Prostate gland (tissue), 2 donors: ENCODE measurements around the gene SH2B3. TPM values are rescaled to one million over a fixed set of nuclear protein-coding genes. Genes with fewer than 3 reads are reported as not detected.
A peak's percentile ranks its signal among the peaks of the same experiment; 100 is the strongest.
"Not testable (repeated sequence)": the region's sequence is repeated elsewhere in the genome, so short reads cannot be mapped to it uniquely, and the experiment has no call there.

Experiments
- DNase-seq: peaks from one replicate; pipeline ENCODE4 v3.0.0-alpha.2; 2019; ENCODE audit warnings: low spot score
- H3K27ac ChIP-seq, 2 donors: fragments of 200-600 bp; sonication (generic); 2 replicates each; pipeline ENCODE4 v1.5.1; 2017 to 2019
- H3K27me3 ChIP-seq: fragments of 200-600 bp; sonication (generic); replicated peaks from 2 replicates; pipeline ENCODE4 v1.5.1; 2019; ENCODE audit not compliant: insufficient read depth
- H3K36me3 ChIP-seq, 2 donors: fragments of 200-600 bp; sonication (generic); 1 replicate in 1 of 2; 2 replicates in 1 of 2; pipeline versions ENCODE4 v1.5.1 to v1.8.1; 2017 to 2019
- H3K4me1 ChIP-seq: fragments of 200-600 bp; sonication (generic); replicated peaks from 2 replicates; pipeline ENCODE4 v1.5.1; 2019
- H3K4me3 ChIP-seq, 2 donors: fragments of 200-600 bp; sonication (generic); 2 replicates each; pipeline ENCODE4 v1.5.1; 2017 to 2019
- H3K9me3 ChIP-seq: fragments of 200-600 bp; sonication (generic); 2 replicates; pipeline ENCODE4 v1.5.1; 2017
- CTCF ChIP-seq, 4 experiments: fragments of 200-600 bp in 2 of 4; fragments of 450-650 bp in 2 of 4; sonication (generic) in 2 of 4; IDR thresholded peaks; 1 replicate in 3 of 4; 2 replicates in 1 of 4; pipeline ENCODE4 v1.5.1; 2016 to 2019; ENCODE audit warnings: antibody characterized with exemption in 4 of 4, mild to moderate bottlenecking in 2 of 4, moderate library complexity in 2 of 4
- POLR2A ChIP-seq: fragments of 450-650 bp; IDR thresholded peaks from one replicate; pipeline ENCODE4 v1.6.1; 2016; ENCODE audit warnings: antibody characterized with exemption, mild to moderate bottlenecking
- POLR2AphosphoS5 ChIP-seq: sonication (generic); formaldehyde crosslinking; IDR thresholded peaks from one replicate; pipeline ENCODE4 v1.6.1; 2017; ENCODE audit warnings: antibody characterized with exemption
- WGBS: methylation state at CpG from one replicate; pipeline ENCODE4 v1.1.5; 2018; 5-methylcytosine and 5-hydroxymethylcytosine counted together
- intact Hi-C: fragments of 100-400 bp; cut with DNase I; formaldehyde crosslinking; loops from one replicate; pipeline ENCODE4 v1.14.2; 2022
- total RNA-seq, 2 donors: library from RNA; depleted of rRNA; stranded (reverse); fragments of >200 nt; gene quantifications; one replicate each; pipeline ENCODE4 v1.1.0, GENCODE V29; 2016

SH2B3 gene
- total RNA-seq, 2 donors from 2014 or later: 13.3 to 34.8 TPM

GRCh38 chr12:111469401-111469800 lies 63.7 kb downstream of the SH2B3 start:
- H3K27me3 ChIP-seq: no peaks in the 10 kb centered on the region
- no peaks in the 10 kb centered on the region for H3K36me3 ChIP-seq
- intact Hi-C loops: no loop called here
- no peak overlapping the region for H3K4me3 ChIP-seq
- WGBS: 80% methylated on average over 2 of the region's 2 CpGs
- no peak for TF ChIP-seq POLR2AphosphoS5
- no peak for TF ChIP-seq CTCF (IDR thresholded peaks at IDR 0.05)
- TF ChIP-seq POLR2A: no peak
- DNase-seq: no peak
- no peak overlapping the region for H3K27ac ChIP-seq
- no peaks in the 10 kb centered on the region for H3K9me3 ChIP-seq
- H3K4me1 ChIP-seq: no peaks in the 10 kb centered on the region

- WGBS: 72% methylated on average over 2 of the region's 2 CpGs
- Histone ChIP-seq H3K36me3 (no peaks in the 10 kb centered on the region), H3K4me1 (no peaks in the 10 kb centered on the region), H3K4me3 (no peak overlapping the region), H3K27me3 (no peaks in the 10 kb centered on the region), H3K9me3 (no peaks in the 10 kb centered on the region), H3K27ac (no peak overlapping the region)
- intact Hi-C loops: no loop called here
- DNase-seq: no peak
- no peak for TF ChIP-seq CTCF (IDR thresholded peaks at IDR 0.05)
- TF ChIP-seq POLR2AphosphoS5: no peak
- TF ChIP-seq POLR2A: no peak
These were observed 65.5 kb downstream of the SH2B3 start for GRCh38 chr12:111471236-111471635.

- TF ChIP-seq CTCF (IDR thresholded peaks at IDR 0.05) (peak in 3 of 4 experiments; percentile 24 to 27 (median 26)), POLR2AphosphoS5 (no peak)
- Histone ChIP-seq H3K9me3 (no peaks in the 10 kb centered on the region), H3K4me1 (no peaks in the 10 kb centered on the region), H3K4me3 (no peak overlapping the region), H3K36me3 (peaks cover 0 to 4% of the 10 kb centered on the region in 2 donors), H3K27me3 (no peaks in the 10 kb centered on the region), H3K27ac (no peak overlapping the region)
- 88% methylated on average over 2 of the region's 2 CpGs for WGBS
- DNase-seq: no peak
- intact Hi-C loops: no loop called here
These were observed 76.7 kb downstream of the SH2B3 start for GRCh38 chr12:111482462-111482861.

GRCh38 chr12:111488271-111488670 lies 82.5 kb downstream of the SH2B3 start:
- H3K36me3 ChIP-seq: peaks cover 0 to 4% of the 10 kb centered on the region in 2 donors
- WGBS: 60% methylated on average over 4 of the region's 4 CpGs
- H3K27me3 ChIP-seq: no peaks in the 10 kb centered on the region
- TF ChIP-seq POLR2A (no peak), POLR2AphosphoS5 (no peak), CTCF (IDR thresholded peaks at IDR 0.05) (no peak)
- DNase-seq: no peak
- no peak overlapping the region for H3K27ac ChIP-seq
- no peaks in the 10 kb centered on the region for H3K4me1 ChIP-seq
- no peaks in the 10 kb centered on the region for H3K9me3 ChIP-seq
- intact Hi-C loops: no loop called here
- no peak overlapping the region for H3K4me3 ChIP-seq

- Histone ChIP-seq H3K4me1 (no peaks in the 10 kb centered on the region), H3K27me3 (no peaks in the 10 kb centered on the region), H3K9me3 (no peaks in the 10 kb centered on the region), H3K27ac (no peak overlapping the region), H3K36me3 (peaks cover 0 to 4% of the 10 kb centered on the region in 2 donors), H3K4me3 (no peak overlapping the region)
- 96% methylated on average over 2 of the region's 2 CpGs for WGBS
- no peak for TF ChIP-seq POLR2A
- no peak for TF ChIP-seq POLR2AphosphoS5
- no peak for TF ChIP-seq CTCF (IDR thresholded peaks at IDR 0.05)
- DNase-seq: no peak
- intact Hi-C loops: no loop called here
These were observed 83.1 kb downstream of the SH2B3 start for GRCh38 chr12:111488798-111489197.

GRCh38 chr12:111492979-111493378 lies 87.3 kb downstream of the SH2B3 start:
- H3K27ac ChIP-seq, intact Hi-C loops, H3K36me3 ChIP-seq, H3K4me1 ChIP-seq, H3K27me3 ChIP-seq, H3K9me3 ChIP-seq, H3K4me3 ChIP-seq, DNase-seq: not testable (repeated sequence)
- 95% methylated on average over 7 of the region's 7 CpGs for WGBS
